Nephron (organoid): Measurements from ENCODE around the gene EPB41L2.

ENCODE experiments used
- H3K27ac Mint-ChIP-seq, 3 experiments: 2 replicates each; pipeline ENCODE4 v1.8.0; 2020; ENCODE audit warnings: mixed read lengths in 3 of 3, mild to moderate bottlenecking in 2 of 3, moderate library complexity in 1 of 3
- H3K27me3 Mint-ChIP-seq: 2 replicates; pipeline ENCODE4 v1.8.0; 2021; ENCODE audit warnings: low read depth, mild to moderate bottlenecking, moderate library complexity, mixed read lengths
- H3K36me3 Mint-ChIP-seq: 2 replicates; pipeline ENCODE4 v1.8.0; 2020; ENCODE audit warnings: low read depth, mixed read lengths
- H3K4me1 Mint-ChIP-seq: 2 replicates; pipeline ENCODE4 v1.8.0; 2020; ENCODE audit warnings: mixed read lengths
- H3K4me3 Mint-ChIP-seq, 3 experiments: 2 replicates each; pipeline ENCODE4 v1.8.0; 2020; ENCODE audit warnings: mild to moderate bottlenecking in 3 of 3, mixed read lengths in 3 of 3, moderate library complexity in 2 of 3
- H3K9me3 Mint-ChIP-seq: 2 replicates; pipeline ENCODE4 v1.8.0; 2020; ENCODE audit warnings: mixed read lengths
- TF ChIP-seq, protein P1 (sequence below), 3 experiments: fragments of 200-600 bp; sonication (generic); IDR thresholded peaks; one replicate each; pipeline ENCODE4 v1.5.0; 2021; ENCODE audit warnings: antibody characterized with exemption in 3 of 3; ENCODE audit not compliant: unreplicated experiment in 3 of 3

The EPB41L2 gene

DNA sequence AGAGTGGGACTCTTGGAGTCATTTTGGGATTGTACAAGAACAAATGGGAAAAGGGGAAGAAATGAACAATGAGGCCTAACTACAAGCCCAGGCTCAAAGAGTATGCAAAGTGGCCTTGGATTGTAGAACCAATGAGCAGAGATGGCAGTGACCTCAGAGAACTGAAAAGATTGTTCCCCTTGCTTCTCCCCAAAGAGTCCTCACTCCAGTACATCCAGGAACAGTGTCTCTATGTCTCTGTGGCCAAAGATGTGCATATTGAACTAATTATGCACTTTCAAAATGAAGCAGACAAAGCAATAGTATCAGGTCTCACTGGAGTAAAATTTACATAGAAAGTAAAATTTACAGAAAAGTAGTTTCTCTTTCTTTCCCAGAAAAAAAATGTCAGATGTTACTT is 154.9 kb downstream of the EPB41L2 start:
- Mint-ChIP-seq H3K9me3 (peaks cover 8% of the 10 kb centered on the region), H3K4me3 (no peak overlapping the region), H3K27me3 (no peaks in the 10 kb centered on the region), H3K36me3 (peaks cover 15% of the 10 kb centered on the region), H3K4me1 (peaks cover 31% of the 10 kb centered on the region), H3K27ac (no peak overlapping the region)
- TF ChIP-seq, protein P1, sequence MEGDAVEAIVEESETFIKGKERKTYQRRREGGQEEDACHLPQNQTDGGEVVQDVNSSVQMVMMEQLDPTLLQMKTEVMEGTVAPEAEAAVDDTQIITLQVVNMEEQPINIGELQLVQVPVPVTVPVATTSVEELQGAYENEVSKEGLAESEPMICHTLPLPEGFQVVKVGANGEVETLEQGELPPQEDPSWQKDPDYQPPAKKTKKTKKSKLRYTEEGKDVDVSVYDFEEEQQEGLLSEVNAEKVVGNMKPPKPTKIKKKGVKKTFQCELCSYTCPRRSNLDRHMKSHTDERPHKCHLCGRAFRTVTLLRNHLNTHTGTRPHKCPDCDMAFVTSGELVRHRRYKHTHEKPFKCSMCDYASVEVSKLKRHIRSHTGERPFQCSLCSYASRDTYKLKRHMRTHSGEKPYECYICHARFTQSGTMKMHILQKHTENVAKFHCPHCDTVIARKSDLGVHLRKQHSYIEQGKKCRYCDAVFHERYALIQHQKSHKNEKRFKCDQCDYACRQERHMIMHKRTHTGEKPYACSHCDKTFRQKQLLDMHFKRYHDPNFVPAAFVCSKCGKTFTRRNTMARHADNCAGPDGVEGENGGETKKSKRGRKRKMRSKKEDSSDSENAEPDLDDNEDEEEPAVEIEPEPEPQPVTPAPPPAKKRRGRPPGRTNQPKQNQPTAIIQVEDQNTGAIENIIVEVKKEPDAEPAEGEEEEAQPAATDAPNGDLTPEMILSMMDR (IDR thresholded peaks at IDR 0.05; ENCODE audit: unreplicated experiment in 3 of 3): no peak

DNA sequence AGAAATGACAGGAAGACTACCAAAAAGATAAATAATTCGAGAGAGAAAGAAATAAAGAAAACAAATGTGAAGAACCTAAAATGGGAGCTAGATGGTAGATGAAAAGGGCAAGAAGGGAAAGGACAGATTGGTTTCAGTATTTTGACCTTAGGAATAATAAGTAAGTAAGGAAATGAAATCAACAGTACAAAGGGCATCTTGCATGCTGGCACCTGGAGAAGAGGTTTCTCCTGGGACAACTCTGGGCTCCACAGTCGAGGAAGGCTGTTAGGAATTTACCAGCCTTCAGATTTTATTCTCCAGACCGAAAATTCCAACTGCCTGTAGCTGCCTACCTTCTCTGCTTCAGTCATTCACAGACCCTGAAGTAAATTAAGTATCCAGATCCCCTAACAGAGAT is 155.4 kb downstream of the EPB41L2 start:
- peaks cover 8% of the 10 kb centered on the region for H3K9me3 Mint-ChIP-seq
- H3K36me3 Mint-ChIP-seq: peaks cover 15% of the 10 kb centered on the region
- H3K4me1 Mint-ChIP-seq: peaks cover 26% of the 10 kb centered on the region
- TF ChIP-seq, protein P1 (IDR thresholded peaks at IDR 0.05; ENCODE audit: unreplicated experiment in 3 of 3): no peak
- peak overlapping the region in 1 of 3 experiments; percentile 9 for H3K27ac Mint-ChIP-seq
- H3K27me3 Mint-ChIP-seq: no peaks in the 10 kb centered on the region
- no peak overlapping the region for H3K4me3 Mint-ChIP-seq

DNA sequence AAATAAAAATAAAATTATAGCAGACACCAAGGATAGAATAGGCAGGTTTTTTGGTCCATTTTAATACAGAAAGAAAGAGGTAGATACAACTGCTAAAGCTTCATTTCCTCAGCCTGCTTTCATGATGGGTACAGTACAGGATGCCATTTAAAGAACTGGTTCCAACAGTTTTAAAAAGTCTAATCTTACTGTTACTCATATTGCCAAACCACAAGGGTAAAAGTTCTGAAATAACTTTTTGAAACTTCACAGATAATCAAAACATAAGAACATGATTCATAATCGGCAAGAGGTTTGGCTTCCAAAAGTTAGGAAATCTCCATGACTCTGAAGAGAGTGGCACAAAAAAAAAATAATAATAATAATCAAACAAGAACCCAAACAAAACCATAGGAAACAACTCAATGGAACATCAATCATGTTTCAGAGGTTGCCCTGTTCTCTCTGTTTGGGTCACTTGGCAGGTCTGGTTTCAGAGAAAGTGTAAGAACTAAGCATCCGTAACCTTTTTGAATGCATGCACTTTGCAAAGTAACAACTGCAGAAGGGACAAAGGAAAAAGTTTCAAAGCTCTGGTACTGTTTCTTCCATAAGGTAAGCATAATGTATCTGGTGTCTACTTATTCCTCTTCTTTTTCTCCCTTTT is 156.2 kb downstream of the EPB41L2 start:
- H3K27me3 Mint-ChIP-seq: no peaks in the 10 kb centered on the region
- peaks cover 15% of the 10 kb centered on the region for H3K36me3 Mint-ChIP-seq
- peak overlapping the region in 1 of 3 experiments; percentile 9 for H3K27ac Mint-ChIP-seq
- H3K9me3 Mint-ChIP-seq: peaks cover 8% of the 10 kb centered on the region
- TF ChIP-seq, protein P1 (IDR thresholded peaks at IDR 0.05; ENCODE audit: unreplicated experiment in 3 of 3): no peak
- H3K4me1 Mint-ChIP-seq: peaks cover 20% of the 10 kb centered on the region
- H3K4me3 Mint-ChIP-seq: no peak overlapping the region

DNA sequence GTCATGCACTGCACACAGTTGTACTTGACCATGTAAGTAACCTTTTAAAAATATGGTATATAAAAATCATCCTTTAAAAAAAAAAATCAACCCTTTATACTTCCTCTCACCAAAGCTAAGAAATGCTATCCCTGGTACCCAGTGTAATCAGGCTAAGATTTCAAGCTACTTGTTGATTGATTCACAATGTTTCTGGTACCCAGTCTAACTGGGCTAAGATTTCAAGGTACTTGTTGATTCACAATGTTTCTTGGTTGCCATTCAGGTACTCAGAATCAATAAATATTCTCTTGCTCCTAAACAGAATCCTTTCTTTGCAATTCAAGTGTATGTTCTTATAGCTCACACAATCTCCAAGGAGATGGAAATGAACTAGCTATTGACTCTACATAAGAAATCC is 159.4 kb downstream of the EPB41L2 start:
- no peak overlapping the region for H3K4me3 Mint-ChIP-seq
- no peaks in the 10 kb centered on the region for H3K9me3 Mint-ChIP-seq
- no peak overlapping the region for H3K27ac Mint-ChIP-seq
- TF ChIP-seq, protein P1 (IDR thresholded peaks at IDR 0.05; ENCODE audit: unreplicated experiment in 3 of 3): no peak
- peaks cover 16% of the 10 kb centered on the region for H3K4me1 Mint-ChIP-seq
- peaks cover 17% of the 10 kb centered on the region for H3K36me3 Mint-ChIP-seq
- no peaks in the 10 kb centered on the region for H3K27me3 Mint-ChIP-seq

DNA sequence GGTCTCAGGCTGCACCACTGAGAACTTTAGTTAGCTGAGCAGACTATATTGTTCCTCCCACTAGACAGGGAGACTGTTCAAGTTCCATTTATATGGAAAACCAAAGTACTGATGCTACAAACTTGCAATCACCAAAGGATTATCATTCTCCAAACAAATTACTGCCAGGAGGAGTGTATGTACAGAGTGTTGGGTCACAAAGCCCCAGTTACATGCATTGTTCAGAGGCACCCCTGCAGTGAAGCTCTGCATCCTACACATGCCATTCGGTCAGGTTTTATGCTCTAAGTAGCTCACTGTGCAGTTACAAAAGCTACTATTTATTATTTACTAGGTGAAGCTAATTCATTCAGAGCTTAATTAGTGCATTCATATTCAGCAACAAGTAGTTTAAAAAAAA is 160.0 kb downstream of the EPB41L2 start:
- TF ChIP-seq, protein P1 (IDR thresholded peaks at IDR 0.05; ENCODE audit: unreplicated experiment in 3 of 3): no peak
- Mint-ChIP-seq H3K9me3 (no peaks in the 10 kb centered on the region), H3K4me1 (peaks cover 13% of the 10 kb centered on the region), H3K4me3 (no peak overlapping the region), H3K27me3 (no peaks in the 10 kb centered on the region), H3K36me3 (peaks cover 17% of the 10 kb centered on the region), H3K27ac (no peak overlapping the region)

DNA sequence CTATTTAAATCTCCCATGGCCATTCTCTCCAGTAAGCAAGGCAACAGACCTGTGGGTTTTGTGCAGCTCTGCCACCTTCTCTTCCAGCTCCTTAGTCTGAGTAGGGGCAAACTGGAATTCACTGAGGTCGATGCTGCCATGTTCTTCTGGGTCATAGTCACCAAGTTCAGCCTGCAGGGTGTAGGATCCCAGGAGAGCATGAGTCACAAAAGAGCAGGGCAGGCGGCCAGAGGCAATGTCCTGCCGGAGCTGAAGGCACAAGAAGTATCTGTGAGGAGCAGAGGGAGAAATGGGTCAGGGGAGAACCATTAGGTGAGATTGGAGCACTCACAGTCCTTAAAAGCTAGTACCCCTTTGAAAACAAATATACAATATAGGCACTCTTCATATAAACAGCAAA is 162.1 kb downstream of the EPB41L2 start:
- no peaks in the 10 kb centered on the region for H3K27me3 Mint-ChIP-seq
- H3K4me3 Mint-ChIP-seq: no peak overlapping the region
- H3K9me3 Mint-ChIP-seq: no peaks in the 10 kb centered on the region
- H3K27ac Mint-ChIP-seq: no peak overlapping the region
- peaks cover 4% of the 10 kb centered on the region for H3K4me1 Mint-ChIP-seq
- peaks cover 23% of the 10 kb centered on the region for H3K36me3 Mint-ChIP-seq
- TF ChIP-seq, protein P1 (IDR thresholded peaks at IDR 0.05; ENCODE audit: unreplicated experiment in 3 of 3): no peak
